ENCODE measurements around the gene ATRNL1.

GRCh38 chr10:115084277-115084850, 8.8 kb upstream of the ATRNL1 start:
- no peak for TF ChIP-seq EZH2 (IDR thresholded peaks at IDR 0.05; ENCODE audit: insufficient read depth, poor library complexity, severe bottlenecking)
- no peak for TF ChIP-seq EZH2phosphoT487 (IDR thresholded peaks at IDR 0.05; ENCODE audit: insufficient read depth, low read depth)
